GM19463 (cell line): Measurements from ENCODE around the gene PACSIN3.

Experiments used
- ATAC-seq: cut with Tn5 transposase; IDR thresholded peaks from one replicate; pipeline ENCODE4 v1.9.1; 2021; ENCODE audit warnings: mild to moderate bottlenecking, moderate library complexity; ENCODE audit not compliant: unreplicated experiment

Gene PACSIN3

GRCh38 chr11:47154616-47155570 is 31.3 kb downstream of the PACSIN3 start:
- no peak for ATAC-seq

DNA sequence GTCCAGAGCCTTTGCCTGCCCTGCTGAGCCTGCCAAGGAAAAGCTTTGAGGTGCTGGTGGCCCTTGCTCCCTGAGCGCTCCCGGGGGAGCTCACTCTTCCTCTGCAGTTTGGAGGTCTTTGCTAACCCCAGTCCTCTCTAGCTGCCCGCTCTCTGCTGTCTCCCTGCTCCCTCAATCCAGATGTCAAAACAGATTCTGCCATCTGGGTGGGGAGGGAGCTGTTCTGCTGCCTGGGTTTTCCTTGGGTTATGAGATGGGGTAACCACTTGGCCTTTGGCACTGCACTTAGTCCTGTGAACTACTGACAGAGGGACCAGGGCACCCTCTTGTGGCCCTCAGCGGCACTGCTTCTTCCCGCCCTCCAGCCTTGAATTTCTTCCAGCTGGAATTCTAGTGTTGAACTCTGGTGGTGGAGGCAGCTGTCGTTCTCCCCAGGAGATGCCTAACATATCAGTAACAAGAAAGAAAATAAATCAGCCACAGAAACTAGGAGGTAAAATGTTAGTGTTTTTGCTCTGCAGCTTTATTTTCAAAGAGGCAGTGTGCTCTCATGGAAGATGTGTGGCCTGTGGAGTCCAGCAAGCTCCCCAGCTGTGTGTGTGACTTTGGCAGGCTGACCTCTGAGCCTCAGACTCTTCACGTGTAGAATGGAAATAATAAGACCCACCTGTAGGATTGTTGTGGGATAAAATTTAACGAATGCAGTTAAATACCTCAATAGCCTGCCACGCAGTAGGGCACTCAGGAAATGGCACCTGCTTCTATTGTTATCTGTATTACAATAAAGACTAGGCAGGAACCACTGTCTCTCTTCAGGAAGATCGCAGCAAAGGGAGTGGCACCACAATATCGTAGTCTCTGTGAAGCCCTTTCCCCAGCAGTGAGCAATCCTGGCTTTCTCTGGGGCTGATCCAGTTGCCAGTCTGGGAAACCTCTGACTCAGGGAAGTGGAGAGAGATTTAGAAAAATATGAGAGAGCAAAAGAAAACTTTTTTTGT is 33.0 kb downstream of the PACSIN3 start:
- ATAC-seq = no peak

DNA sequence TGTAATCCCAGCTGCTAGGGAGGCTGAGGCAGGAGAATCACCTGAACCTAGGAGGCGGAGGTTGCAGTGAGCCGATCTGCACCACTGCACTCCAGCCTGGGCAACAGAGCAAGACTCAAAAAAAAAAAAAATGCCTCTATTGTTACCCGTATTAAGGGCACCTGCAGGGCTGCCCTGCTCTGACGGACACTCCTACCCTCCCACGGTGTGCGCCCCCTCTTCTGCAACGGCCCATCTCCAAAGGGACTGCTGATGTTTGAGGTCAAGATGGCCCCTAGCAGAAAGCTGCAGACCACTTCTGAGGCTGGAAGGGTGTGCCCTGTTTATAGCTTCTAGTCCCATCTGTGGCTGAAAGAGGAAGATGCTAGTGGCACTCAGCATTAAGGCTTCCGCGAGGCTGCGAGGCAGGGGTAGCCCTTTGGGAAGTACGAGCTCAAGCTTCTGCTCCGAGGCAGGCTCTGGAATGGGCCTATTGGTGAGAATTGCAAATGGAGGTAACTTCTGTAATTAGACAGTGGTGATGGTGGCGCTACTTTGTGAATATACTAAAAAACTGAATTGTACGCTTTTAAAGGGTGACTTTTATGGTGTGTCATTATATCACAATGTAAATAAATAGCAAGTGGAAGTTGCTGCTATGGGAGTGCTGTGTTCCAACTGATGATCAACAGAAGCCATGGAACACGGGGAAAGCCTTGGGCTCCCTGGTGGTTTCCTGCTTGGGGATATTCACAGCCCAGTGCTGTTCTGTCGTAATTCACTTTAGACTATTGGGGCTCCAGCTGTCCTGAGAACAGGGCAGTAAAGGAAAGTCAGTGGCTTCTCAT is 33.9 kb downstream of the PACSIN3 start:
- ATAC-seq = no peak

DNA sequence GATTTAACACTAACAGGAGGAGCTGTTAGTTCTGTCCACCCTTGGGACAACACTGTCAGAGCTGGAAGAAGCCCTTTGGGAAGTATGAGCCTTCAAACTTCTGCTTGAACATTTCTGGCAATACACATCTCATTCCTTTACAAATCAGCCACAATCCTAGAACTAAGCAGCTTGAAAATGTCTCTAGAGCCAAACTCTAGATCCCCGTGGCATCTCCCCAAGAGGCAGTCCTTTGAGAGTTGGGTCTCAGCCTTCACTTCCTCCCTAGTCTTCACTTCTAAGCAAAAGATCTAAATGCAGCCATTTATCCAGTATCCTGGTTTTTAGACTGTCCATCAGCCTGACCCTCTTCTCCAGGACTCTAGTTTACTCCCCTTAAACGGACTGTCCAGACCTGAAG is 36.5 kb downstream of the PACSIN3 start:
- ATAC-seq = no peak

GRCh38 chr11:47148903-47149531 is 37.2 kb downstream of the PACSIN3 start:
- no peak for ATAC-seq

GRCh38 chr11:47148270-47148669 is 38.0 kb downstream of the PACSIN3 start:
- no peak for ATAC-seq

GRCh38 chr11:47147681-47148080 is 38.6 kb downstream of the PACSIN3 start:
- ATAC-seq = no peak

DNA sequence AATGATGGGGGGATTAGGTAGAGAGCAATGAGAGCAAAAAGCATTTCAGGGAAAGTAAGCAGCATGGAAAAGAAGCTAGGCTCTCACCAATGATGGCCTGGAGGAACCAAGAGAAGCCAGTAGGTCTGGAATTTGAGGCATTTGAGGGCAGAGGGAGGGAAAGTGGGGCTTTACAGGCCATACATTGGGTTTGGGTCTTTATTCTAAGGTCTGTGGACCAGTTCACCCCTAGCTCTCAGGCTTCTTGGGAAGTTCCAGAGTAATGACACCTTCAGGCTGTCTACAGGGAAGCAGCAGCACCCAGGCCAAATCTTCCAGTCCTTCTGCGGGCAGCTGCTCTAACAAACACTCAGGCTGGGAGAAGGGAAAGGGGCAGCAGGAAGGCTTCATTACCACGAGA is 39.0 kb downstream of the PACSIN3 start:
- no peak for ATAC-seq

DNA sequence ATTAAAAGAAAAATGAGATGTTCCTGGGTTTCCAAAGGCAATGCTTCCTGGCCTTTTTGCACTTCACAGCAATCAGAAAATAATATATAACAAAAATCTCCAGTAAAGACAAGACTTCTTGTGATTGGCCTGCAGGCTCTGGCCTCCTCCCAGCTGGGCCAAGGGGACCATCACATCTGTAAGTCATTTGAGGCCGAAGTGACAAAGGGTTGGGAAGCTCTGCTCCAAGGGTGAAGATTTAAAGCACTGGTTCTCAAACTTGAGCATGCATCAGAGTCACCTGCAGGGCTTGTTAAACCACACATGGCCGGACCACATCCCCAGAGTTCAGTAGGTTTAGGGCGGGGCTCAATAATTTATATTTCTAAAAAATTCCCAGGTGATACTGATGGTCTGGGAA is 41.7 kb downstream of the PACSIN3 start:
- ATAC-seq = no peak

DNA sequence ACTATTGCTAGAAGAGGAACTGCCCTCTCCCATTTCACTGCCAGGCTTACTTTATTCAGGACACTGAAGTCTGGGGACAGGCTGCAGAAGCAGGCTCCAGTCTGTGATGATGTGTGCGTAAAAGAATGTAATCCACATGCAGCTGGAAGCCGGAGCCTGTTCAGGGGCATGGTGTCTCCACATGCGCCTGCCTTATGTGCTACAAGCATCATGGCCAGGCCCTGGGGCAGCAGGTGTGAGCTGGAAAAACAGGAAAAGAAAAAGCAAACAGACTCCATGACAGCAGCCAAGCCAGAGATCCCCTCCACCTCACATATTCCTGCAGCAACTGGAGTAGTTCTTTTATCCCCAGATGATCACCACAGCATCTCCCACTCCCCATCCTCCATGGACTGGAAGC is 42.9 kb downstream of the PACSIN3 start:
- no peak for ATAC-seq

DNA sequence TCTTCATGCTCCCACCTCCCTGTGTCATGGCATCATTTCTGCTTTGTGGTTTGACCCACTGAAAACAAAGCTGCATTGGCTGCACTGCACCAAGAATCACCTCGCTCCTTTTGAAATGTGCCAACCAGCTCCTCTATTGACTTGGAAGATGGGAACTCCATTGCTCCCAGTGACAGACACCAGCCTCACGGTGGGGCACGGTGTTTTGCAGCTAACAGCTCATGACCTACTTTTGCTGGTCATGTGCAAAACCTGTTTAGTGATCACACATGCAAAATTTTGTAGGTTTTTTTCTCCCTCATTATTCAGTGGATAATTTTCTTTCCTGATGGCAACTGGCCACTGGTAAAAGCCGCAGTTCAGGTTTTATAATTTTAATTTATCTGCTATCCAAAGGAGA is 46.4 kb downstream of the PACSIN3 start:
- ATAC-seq = no peak

- no peak for ATAC-seq
Measured at GRCh38 chr11:47137476-47137875, 48.8 kb downstream of the PACSIN3 start.

GRCh38 chr11:47136921-47137320 is 49.3 kb downstream of the PACSIN3 start:
- no peak for ATAC-seq

DNA sequence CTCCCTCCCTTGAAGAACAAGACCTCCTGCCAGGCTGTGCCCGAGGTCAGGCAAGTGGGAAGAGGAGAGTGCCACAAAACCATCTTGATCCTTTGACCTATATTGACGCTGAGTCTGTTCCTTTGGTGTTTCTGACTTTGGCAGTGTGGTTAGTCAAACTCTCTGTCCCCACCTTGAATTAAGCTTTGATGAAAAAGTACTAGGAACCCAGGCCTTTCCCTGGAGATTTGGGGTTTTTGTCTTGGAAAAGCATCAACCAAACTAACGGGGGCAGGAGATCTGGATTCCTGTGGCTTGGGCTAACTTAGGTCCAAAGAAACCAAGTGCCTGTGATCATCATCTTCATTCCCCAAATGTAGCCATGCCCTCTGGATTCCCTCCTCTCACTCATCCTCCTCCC is 49.9 kb downstream of the PACSIN3 start:
- no peak for ATAC-seq

- no peak for ATAC-seq
Measured at GRCh38 chr11:47132981-47133380, 53.3 kb downstream of the PACSIN3 start.

GRCh38 chr11:47132490-47132889 is 53.7 kb downstream of the PACSIN3 start:
- no peak for ATAC-seq

- no peak for ATAC-seq
Measured at GRCh38 chr11:47131136-47131535, 55.1 kb downstream of the PACSIN3 start.

DNA sequence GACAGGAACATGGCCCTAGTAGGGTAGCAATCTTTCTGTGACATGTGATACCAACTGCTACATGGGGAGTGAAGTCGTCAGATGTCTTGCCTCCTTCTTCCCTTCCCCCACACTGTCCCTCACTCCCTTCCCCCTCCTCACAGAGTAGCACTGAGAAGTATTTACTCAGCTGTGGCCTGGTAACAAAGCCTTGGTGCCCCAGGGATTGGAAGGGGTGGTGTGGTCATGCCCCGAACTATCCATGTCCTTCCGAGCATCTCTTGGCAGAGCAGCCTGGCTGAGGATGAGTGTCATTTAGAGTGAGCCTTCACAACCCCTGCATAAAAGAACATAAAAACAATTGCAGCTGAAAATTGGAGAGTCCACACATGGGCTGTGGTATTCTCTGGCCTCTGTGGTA is 55.7 kb downstream of the PACSIN3 start:
- ATAC-seq = no peak
